Measurements from ENCODE around the gene TUBA1C. TPM values are rescaled to one million over a fixed set of nuclear protein-coding genes. Genes with fewer than 3 reads are reported as not detected.

The TUBA1C gene
- total and polyA plus RNA-seq, 2 donors from 2014 or later = 149 to 204 TPM

GRCh38 chr12:49295082-49295936 is 30.4 kb downstream of the TUBA1C start, which contains the start of gene PRPH:
Gene PRPH, plus strand, starts transcription at chr12:49295147. Its CDS starts 54 bp downstream, at chr12:49295201.
- H3K9ac ChIP-seq (ENCODE audit: low read length in 3 of 3) = no peak within 1 kb of the TSS
- peak; percentile 55 to 73 (median 68) for DNase-seq
- H3K27ac ChIP-seq (ENCODE audit: low read depth in 2 of 2, low read length in 2 of 2) = no peak within 1 kb of the TSS
- H3K27me3 ChIP-seq (ENCODE audit: control insufficient read depth, insufficient read depth, low read length) = peaks cover 30% of the 10 kb centered on the region
- H3K4me1 ChIP-seq (ENCODE audit: control insufficient read depth in 2 of 3, insufficient read depth in 2 of 3, low read depth in 1 of 3, low read length in 3 of 3) = peaks cover 0 to 15% (median 0%) of the 10 kb centered on the region in 3 donors
- TF ChIP-seq CTCF (IDR thresholded peaks at IDR 0.05; ENCODE audit: borderline replicate concordance, extremely low read depth, insufficient read depth) = no peak
- no peak for FAIRE-seq
- H3K36me3 ChIP-seq (ENCODE audit: control insufficient read depth in 2 of 3, insufficient read depth in 3 of 3, low read length in 3 of 3) = no peaks in the 10 kb centered on the region
- H3K9me3 ChIP-seq (ENCODE audit: control insufficient read depth in 2 of 3, insufficient read depth in 1 of 3, low read length in 3 of 3) = no peaks in the 10 kb centered on the region
- intact Hi-C loops (cut with DNase I) = no loop called here
- no peak within 1 kb of the TSS for H3K4me3 ChIP-seq (ENCODE audit: low read length in 3 of 3)

GRCh38 chr12:49296034-49296835 is 31.4 kb downstream of the TUBA1C start:
- intact Hi-C loops (cut with DNase I) = no loop called here
- Histone ChIP-seq H3K36me3 (ENCODE audit: control insufficient read depth in 2 of 3, insufficient read depth in 3 of 3, low read length in 3 of 3) (no peaks in the 10 kb centered on the region), H3K27me3 (ENCODE audit: control insufficient read depth, insufficient read depth, low read length) (peaks cover 30% of the 10 kb centered on the region), H3K9ac (ENCODE audit: low read length in 3 of 3) (no peak overlapping the region), H3K4me3 (ENCODE audit: low read length in 3 of 3) (peak overlapping the region in 1 of 3 donors; percentile 12), H3K9me3 (ENCODE audit: control insufficient read depth in 2 of 3, insufficient read depth in 1 of 3, low read length in 3 of 3) (no peaks in the 10 kb centered on the region), H3K4me1 (ENCODE audit: control insufficient read depth in 2 of 3, insufficient read depth in 2 of 3, low read depth in 1 of 3, low read length in 3 of 3) (peaks cover 0 to 15% (median 0%) of the 10 kb centered on the region in 3 donors), H3K27ac (ENCODE audit: low read depth in 2 of 2, low read length in 2 of 2) (no peak overlapping the region)
- TF ChIP-seq CTCF (IDR thresholded peaks at IDR 0.05; ENCODE audit: borderline replicate concordance, extremely low read depth, insufficient read depth) = peak; percentile 69
- FAIRE-seq (no peak), DNase-seq (peak; percentile 62 to 80 (median 76))

- Histone ChIP-seq H3K4me3 (ENCODE audit: low read length in 3 of 3) (peak overlapping the region in 1 of 3 donors; percentile 12), H3K4me1 (ENCODE audit: control insufficient read depth in 2 of 3, insufficient read depth in 2 of 3, low read depth in 1 of 3, low read length in 3 of 3) (peaks cover 0 to 15% (median 0%) of the 10 kb centered on the region in 3 donors), H3K9me3 (ENCODE audit: control insufficient read depth in 2 of 3, insufficient read depth in 1 of 3, low read length in 3 of 3) (no peaks in the 10 kb centered on the region), H3K27me3 (ENCODE audit: control insufficient read depth, insufficient read depth, low read length) (peaks cover 30% of the 10 kb centered on the region), H3K9ac (ENCODE audit: low read length in 3 of 3) (no peak overlapping the region), H3K36me3 (ENCODE audit: control insufficient read depth in 2 of 3, insufficient read depth in 3 of 3, low read length in 3 of 3) (no peaks in the 10 kb centered on the region), H3K27ac (ENCODE audit: low read depth in 2 of 2, low read length in 2 of 2) (no peak overlapping the region)
- no peak for TF ChIP-seq CTCF (IDR thresholded peaks at IDR 0.05; ENCODE audit: borderline replicate concordance, extremely low read depth, insufficient read depth)
- FAIRE-seq (no peak), DNase-seq (peak; percentile 37 to 77 (median 41))
- intact Hi-C loops (cut with DNase I) = no loop called here
Observed at GRCh38 chr12:49296836-49297694, 32.2 kb downstream of the TUBA1C start.

Measured in kidney (tissue), 14 donors.